GM23338 (cell line): ENCODE results near the gene UBA1. TPM values are rescaled to one million over a fixed set of nuclear protein-coding genes. Genes with fewer than 3 reads are reported as not detected.

Source experiments
- ATAC-seq: fragments of 200-7000 bp; cut with Tn5 transposase; 3 replicates; pipeline ENCODE4 v1.9.1; 2020
- DNase-seq: peaks from one replicate; pipeline ENCODE4 v3.0.0-alpha.2; 2015; ENCODE audit warnings: low spot score
- H2AFZ ChIP-seq: fragments of 200-600 bp; sonication (generic); 2 replicates; pipeline ENCODE4 v1.8.0; 2016; ENCODE audit warnings: antibody characterized with exemption, mild to moderate bottlenecking, moderate library complexity
- H3F3A ChIP-seq: fragments of 200-600 bp; sonication (generic); replicated peaks from 2 replicates; pipeline ENCODE4 v1.8.0; 2017; ENCODE audit warnings: antibody characterized with exemption, mixed run types, low read depth
- H3K27ac ChIP-seq: fragments of 200-600 bp; sonication (generic); 2 replicates; pipeline ENCODE4 v1.6.1; 2016; ENCODE audit warnings: low read depth
- H3K27me3 ChIP-seq: fragments of 200-600 bp; sonication (generic); 2 replicates; pipeline ENCODE4 v1.8.0; 2016; ENCODE audit warnings: mild to moderate bottlenecking, mixed run types, moderate library complexity; ENCODE audit not compliant: insufficient read depth
- H3K36me3 ChIP-seq: fragments of 200-600 bp; sonication (generic); 2 replicates; pipeline ENCODE4 v1.8.0; 2016; ENCODE audit warnings: mild to moderate bottlenecking; ENCODE audit not compliant: insufficient read depth
- H3K4me1 ChIP-seq: fragments of 200-600 bp; sonication (generic); 2 replicates; pipeline ENCODE4 v1.8.0; 2016; ENCODE audit warnings: mild to moderate bottlenecking, moderate library complexity; ENCODE audit not compliant: insufficient read depth
- H3K4me2 ChIP-seq: fragments of 200-600 bp; sonication (generic); 2 replicates; pipeline ENCODE4 v1.7.1; 2017; ENCODE audit warnings: mixed run types
- H3K4me3 ChIP-seq: fragments of 200-600 bp; sonication (generic); 2 replicates; pipeline ENCODE4 v1.6.1; 2016; ENCODE audit warnings: mixed run types
- H3K79me2 ChIP-seq: fragments of 200-600 bp; sonication (generic); replicated peaks from 2 replicates; pipeline ENCODE4 v1.8.0; 2017; ENCODE audit warnings: mild to moderate bottlenecking; ENCODE audit not compliant: insufficient read depth
- H3K9me2 ChIP-seq: fragments of 200-600 bp; sonication (generic); 2 replicates; pipeline ENCODE4 v1.8.0; 2017; ENCODE audit not compliant: insufficient read depth
- H4K20me1 ChIP-seq: fragments of 200-600 bp; sonication (generic); replicated peaks from 2 replicates; pipeline ENCODE4 v1.8.0; 2017; ENCODE audit warnings: mild to moderate bottlenecking; ENCODE audit not compliant: insufficient read depth
- H3K27ac Mint-ChIP-seq: 2 replicates; pipeline ENCODE4 v1.8.0; 2020; ENCODE audit warnings: inconsistent platforms, mild to moderate bottlenecking, moderate library complexity, mixed read lengths
- H3K27me3 Mint-ChIP-seq: 3 replicates; pipeline ENCODE4 v1.8.0; 2022; ENCODE audit warnings: low read depth, mild to moderate bottlenecking, moderate library complexity, mixed read lengths, inconsistent platforms; ENCODE audit not compliant: insufficient read depth, poor library complexity
- H3K36me3 Mint-ChIP-seq: 3 replicates; pipeline ENCODE4 v1.8.0; 2021; ENCODE audit warnings: low read depth, mild to moderate bottlenecking, inconsistent platforms, moderate library complexity, mixed read lengths
- H3K4me1 Mint-ChIP-seq: 3 replicates; pipeline ENCODE4 v1.8.0; 2020; ENCODE audit warnings: mild to moderate bottlenecking, inconsistent platforms, mixed read lengths
- H3K4me3 Mint-ChIP-seq: 3 replicates; pipeline ENCODE4 v1.8.0; 2021; ENCODE audit warnings: moderate library complexity, mild to moderate bottlenecking, inconsistent platforms, mixed read lengths
- H3K9me3 Mint-ChIP-seq: 3 replicates; pipeline ENCODE4 v1.8.0; 2020; ENCODE audit warnings: moderate library complexity, mild to moderate bottlenecking, inconsistent platforms, mixed read lengths
- CREB1 ChIP-seq: fragments of 250-450 bp; sonication (Bioruptor Pico); IDR thresholded peaks from 2 replicates; pipeline ENCODE4 v1.5.0; 2020; ENCODE audit warnings: low read depth, mild to moderate bottlenecking, moderate library complexity
- EZH2 ChIP-seq: fragments of 200-600 bp; sonication (generic); IDR thresholded peaks from one replicate; pipeline ENCODE4 v1.8.0; 2017; ENCODE audit warnings: antibody characterized with exemption, mild to moderate bottlenecking, low read depth; ENCODE audit not compliant: unreplicated experiment
- EZH2phosphoT487 ChIP-seq: fragments of 200-600 bp; sonication (generic); IDR thresholded peaks from one replicate; pipeline ENCODE4 v1.8.1; 2018; ENCODE audit warnings: antibody characterized with exemption; ENCODE audit not compliant: unreplicated experiment
- JUNB ChIP-seq: IDR thresholded peaks from one replicate; pipeline ENCODE4 v1.6.1; 2016; ENCODE audit warnings: antibody characterized with exemption; ENCODE audit not compliant: unreplicated experiment
- POLR2AphosphoS5 ChIP-seq: IDR thresholded peaks from 2 replicates; pipeline ENCODE4 v1.6.1; 2016; ENCODE audit warnings: antibody characterized with exemption, low read depth
- STAT1 ChIP-seq: IDR thresholded peaks from one replicate; pipeline ENCODE4 v1.6.1; 2016; ENCODE audit warnings: antibody characterized with exemption; ENCODE audit not compliant: unreplicated experiment
- ZNF331 ChIP-seq: fragments of 250-450 bp; sonication (Bioruptor Pico); IDR thresholded peaks from 2 replicates; pipeline ENCODE4 v1.5.0; 2020; ENCODE audit warnings: low read depth, mild to moderate bottlenecking, moderate library complexity
- polyA plus RNA-seq: library from polyadenylated mRNA; unstranded; fragments of >200 nt; fragmentation: Nextera tagmentation; extraction: Ambion mirVana; gene quantifications from 2 replicates; pipeline ENCODE4 v1.2.1, GENCODE V29; 2016
- total RNA-seq: library from RNA; depleted of rRNA; stranded (reverse); fragments of >200 nt; shearing (Covaris generic); gene quantifications from 2 replicates; pipeline ENCODE4 v1.2.3, GENCODE V29; 2014
- TF ChIP-seq, protein P1 (sequence below): IDR thresholded peaks from one replicate; pipeline ENCODE4 v1.6.1; 2018; ENCODE audit warnings: antibody characterized with exemption; ENCODE audit not compliant: unreplicated experiment
- TF ChIP-seq, protein P2 (sequence below): fragments of 250-450 bp; sonication (Bioruptor Pico); IDR thresholded peaks from 2 replicates; pipeline ENCODE4 v1.5.0; 2020; ENCODE audit warnings: mild to moderate bottlenecking, moderate library complexity
- TF ChIP-seq, protein P3 (sequence below), 2 experiments: fragments of 200-600 bp in 1 of 2; sonication (generic) in 1 of 2; conservative IDR thresholded peaks; 2 replicates each; pipeline versions ENCODE4 v1.5.1 to v1.6.1; 2016 to 2017; ENCODE audit warnings: antibody characterized with exemption in 2 of 2, low read depth in 2 of 2, mild to moderate bottlenecking in 2 of 2, moderate library complexity in 1 of 2

The UBA1 gene
- total and polyA plus RNA-seq, 2 experiments from 2014 or later, result 104 to 377 TPM

DNA sequence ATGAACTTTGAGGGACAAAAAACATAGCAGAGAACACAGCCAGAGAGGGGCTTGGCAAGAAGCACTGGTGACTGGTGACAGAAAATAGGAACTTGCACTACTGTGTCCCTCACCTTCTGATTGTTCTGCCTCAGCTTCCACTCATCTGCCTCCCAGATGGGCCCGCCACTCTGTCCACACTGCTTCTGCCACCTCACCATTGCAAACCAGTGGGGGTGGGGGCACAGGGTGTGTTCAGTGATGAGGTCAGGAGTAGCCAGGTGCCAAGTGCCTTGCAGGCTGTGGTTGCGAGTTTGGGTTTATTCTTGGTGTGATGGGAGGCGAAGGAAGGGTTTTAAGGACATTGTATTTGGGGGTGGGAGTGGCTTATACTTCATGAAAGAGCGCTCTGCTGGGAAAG, 9.1 kb upstream of the UBA1 start:
- no peak for TF ChIP-seq EZH2

DNA sequence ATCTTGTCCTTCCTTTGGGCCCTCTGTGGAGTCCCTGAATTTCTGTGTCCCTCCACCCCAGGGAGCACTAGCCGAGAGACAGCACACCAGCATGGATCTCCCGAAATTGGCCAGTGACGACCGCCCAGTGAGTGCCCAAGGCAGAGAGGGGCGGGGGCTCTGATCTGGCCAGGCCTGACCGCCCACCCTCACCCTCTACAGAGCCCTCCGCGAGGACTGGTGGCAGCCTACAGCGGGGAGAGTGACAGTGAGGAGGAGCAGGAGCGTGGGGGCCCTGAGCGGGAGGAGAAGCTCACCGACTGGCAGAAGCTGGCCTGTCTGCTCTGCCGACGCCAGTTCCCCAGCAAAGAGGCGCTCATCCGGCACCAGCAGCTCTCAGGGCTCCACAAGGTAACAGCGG, 8.4 kb upstream of the UBA1 start:
- Histone ChIP-seq H4K20me1 (no peaks in the 10 kb centered on the region), H3K79me2 (no peaks in the 10 kb centered on the region), H3K4me3 (no peak overlapping the region), H3K4me1 (no peaks in the 10 kb centered on the region; the same call in 1 of the 2 replicates), H3K4me2 (no peak overlapping the region), H3K27ac (no peak overlapping the region), H3K27me3 (no peaks in the 10 kb centered on the region), H2AFZ (no peak overlapping the region), H3F3A (0 out of 2 replicates have a peak, but pooled peaks cover 2% of the 10 kb centered on the region), H3K36me3 (no peaks in the 10 kb centered on the region), H3K9me2 (no peaks in the 10 kb centered on the region)
- H3K4me1 Mint-ChIP-seq, result peaks cover 3% of the 10 kb centered on the region; the same call in 2 of the 3 replicates
- no peaks in the 10 kb centered on the region for H3K9me3 Mint-ChIP-seq
- peaks cover 2% of the 10 kb centered on the region for H3K27me3 Mint-ChIP-seq
- DNase-seq, result no peak
- peaks cover 36% of the 10 kb centered on the region for H3K36me3 Mint-ChIP-seq
- no peak overlapping the region for H3K4me3 Mint-ChIP-seq
- no peak overlapping the region for H3K27ac Mint-ChIP-seq
- no peak for ATAC-seq
- no peak for TF ChIP-seq EZH2
- no peak for TF ChIP-seq STAT1
- TF ChIP-seq CREB1 (CRISPR knock-in tag), result no peak
- TF ChIP-seq POLR2AphosphoS5, result no peak
- TF ChIP-seq, protein P1, sequence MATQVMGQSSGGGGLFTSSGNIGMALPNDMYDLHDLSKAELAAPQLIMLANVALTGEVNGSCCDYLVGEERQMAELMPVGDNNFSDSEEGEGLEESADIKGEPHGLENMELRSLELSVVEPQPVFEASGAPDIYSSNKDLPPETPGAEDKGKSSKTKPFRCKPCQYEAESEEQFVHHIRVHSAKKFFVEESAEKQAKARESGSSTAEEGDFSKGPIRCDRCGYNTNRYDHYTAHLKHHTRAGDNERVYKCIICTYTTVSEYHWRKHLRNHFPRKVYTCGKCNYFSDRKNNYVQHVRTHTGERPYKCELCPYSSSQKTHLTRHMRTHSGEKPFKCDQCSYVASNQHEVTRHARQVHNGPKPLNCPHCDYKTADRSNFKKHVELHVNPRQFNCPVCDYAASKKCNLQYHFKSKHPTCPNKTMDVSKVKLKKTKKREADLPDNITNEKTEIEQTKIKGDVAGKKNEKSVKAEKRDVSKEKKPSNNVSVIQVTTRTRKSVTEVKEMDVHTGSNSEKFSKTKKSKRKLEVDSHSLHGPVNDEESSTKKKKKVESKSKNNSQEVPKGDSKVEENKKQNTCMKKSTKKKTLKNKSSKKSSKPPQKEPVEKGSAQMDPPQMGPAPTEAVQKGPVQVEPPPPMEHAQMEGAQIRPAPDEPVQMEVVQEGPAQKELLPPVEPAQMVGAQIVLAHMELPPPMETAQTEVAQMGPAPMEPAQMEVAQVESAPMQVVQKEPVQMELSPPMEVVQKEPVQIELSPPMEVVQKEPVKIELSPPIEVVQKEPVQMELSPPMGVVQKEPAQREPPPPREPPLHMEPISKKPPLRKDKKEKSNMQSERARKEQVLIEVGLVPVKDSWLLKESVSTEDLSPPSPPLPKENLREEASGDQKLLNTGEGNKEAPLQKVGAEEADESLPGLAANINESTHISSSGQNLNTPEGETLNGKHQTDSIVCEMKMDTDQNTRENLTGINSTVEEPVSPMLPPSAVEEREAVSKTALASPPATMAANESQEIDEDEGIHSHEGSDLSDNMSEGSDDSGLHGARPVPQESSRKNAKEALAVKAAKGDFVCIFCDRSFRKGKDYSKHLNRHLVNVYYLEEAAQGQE, result no peak
- TF ChIP-seq JUNB, result no peak
- TF ChIP-seq EZH2phosphoT487, result no peak
- TF ChIP-seq, protein P2, sequence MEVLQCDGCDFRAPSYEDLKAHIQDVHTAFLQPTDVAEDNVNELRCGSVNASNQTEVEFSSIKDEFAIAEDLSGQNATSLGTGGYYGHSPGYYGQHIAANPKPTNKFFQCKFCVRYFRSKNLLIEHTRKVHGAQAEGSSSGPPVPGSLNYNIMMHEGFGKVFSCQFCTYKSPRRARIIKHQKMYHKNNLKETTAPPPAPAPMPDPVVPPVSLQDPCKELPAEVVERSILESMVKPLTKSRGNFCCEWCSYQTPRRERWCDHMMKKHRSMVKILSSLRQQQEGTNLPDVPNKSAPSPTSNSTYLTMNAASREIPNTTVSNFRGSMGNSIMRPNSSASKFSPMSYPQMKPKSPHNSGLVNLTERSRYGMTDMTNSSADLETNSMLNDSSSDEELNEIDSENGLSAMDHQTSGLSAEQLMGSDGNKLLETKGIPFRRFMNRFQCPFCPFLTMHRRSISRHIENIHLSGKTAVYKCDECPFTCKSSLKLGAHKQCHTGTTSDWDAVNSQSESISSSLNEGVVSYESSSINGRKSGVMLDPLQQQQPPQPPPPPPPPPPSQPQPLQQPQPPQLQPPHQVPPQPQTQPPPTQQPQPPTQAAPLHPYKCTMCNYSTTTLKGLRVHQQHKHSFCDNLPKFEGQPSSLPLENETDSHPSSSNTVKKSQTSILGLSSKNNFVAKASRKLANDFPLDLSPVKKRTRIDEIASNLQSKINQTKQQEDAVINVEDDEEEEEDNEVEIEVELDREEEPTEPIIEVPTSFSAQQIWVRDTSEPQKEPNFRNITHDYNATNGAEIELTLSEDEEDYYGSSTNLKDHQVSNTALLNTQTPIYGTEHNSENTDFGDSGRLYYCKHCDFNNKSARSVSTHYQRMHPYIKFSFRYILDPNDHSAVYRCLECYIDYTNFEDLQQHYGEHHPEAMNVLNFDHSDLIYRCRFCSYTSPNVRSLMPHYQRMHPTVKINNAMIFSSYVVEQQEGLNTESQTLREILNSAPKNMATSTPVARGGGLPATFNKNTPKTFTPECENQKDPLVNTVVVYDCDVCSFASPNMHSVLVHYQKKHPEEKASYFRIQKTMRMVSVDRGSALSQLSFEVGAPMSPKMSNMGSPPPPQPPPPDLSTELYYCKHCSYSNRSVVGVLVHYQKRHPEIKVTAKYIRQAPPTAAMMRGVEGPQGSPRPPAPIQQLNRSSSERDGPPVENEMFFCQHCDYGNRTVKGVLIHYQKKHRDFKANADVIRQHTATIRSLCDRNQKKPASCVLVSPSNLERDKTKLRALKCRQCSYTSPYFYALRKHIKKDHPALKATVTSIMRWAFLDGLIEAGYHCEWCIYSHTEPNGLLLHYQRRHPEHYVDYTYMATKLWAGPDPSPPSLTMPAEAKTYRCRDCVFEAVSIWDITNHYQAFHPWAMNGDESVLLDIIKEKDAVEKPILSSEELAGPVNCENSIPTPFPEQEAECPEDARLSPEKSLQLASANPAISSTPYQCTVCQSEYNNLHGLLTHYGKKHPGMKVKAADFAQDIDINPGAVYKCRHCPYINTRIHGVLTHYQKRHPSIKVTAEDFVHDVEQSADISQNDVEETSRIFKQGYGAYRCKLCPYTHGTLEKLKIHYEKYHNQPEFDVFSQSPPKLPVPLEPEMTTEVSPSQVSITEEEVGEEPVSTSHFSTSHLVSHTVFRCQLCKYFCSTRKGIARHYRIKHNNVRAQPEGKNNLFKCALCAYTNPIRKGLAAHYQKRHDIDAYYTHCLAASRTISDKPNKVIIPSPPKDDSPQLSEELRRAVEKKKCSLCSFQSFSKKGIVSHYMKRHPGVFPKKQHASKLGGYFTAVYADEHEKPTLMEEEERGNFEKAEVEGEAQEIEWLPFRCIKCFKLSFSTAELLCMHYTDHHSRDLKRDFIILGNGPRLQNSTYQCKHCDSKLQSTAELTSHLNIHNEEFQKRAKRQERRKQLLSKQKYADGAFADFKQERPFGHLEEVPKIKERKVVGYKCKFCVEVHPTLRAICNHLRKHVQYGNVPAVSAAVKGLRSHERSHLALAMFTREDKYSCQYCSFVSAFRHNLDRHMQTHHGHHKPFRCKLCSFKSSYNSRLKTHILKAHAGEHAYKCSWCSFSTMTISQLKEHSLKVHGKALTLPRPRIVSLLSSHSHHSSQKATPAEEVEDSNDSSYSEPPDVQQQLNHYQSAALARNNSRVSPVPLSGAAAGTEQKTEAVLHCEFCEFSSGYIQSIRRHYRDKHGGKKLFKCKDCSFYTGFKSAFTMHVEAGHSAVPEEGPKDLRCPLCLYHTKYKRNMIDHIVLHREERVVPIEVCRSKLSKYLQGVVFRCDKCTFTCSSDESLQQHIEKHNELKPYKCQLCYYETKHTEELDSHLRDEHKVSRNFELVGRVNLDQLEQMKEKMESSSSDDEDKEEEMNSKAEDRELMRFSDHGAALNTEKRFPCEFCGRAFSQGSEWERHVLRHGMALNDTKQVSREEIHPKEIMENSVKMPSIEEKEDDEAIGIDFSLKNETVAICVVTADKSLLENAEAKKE, result no peak
- TF ChIP-seq, protein P3, sequence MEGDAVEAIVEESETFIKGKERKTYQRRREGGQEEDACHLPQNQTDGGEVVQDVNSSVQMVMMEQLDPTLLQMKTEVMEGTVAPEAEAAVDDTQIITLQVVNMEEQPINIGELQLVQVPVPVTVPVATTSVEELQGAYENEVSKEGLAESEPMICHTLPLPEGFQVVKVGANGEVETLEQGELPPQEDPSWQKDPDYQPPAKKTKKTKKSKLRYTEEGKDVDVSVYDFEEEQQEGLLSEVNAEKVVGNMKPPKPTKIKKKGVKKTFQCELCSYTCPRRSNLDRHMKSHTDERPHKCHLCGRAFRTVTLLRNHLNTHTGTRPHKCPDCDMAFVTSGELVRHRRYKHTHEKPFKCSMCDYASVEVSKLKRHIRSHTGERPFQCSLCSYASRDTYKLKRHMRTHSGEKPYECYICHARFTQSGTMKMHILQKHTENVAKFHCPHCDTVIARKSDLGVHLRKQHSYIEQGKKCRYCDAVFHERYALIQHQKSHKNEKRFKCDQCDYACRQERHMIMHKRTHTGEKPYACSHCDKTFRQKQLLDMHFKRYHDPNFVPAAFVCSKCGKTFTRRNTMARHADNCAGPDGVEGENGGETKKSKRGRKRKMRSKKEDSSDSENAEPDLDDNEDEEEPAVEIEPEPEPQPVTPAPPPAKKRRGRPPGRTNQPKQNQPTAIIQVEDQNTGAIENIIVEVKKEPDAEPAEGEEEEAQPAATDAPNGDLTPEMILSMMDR (conservative IDR thresholded peaks at IDR 0.05; ENCODE audit: low read depth in 2 of 2), result no peak
- no peak for TF ChIP-seq ZNF331 (CRISPR knock-in tag)

More for the DNA sequence above, 9.1 kb upstream of the UBA1 start:
- Mint-ChIP-seq H3K9me3 (no peaks in the 10 kb centered on the region), H3K27ac (no peak overlapping the region), H3K4me3 (no peak overlapping the region), H3K36me3 (peaks cover 38% of the 10 kb centered on the region), H3K27me3 (peaks cover 3% of the 10 kb centered on the region), H3K4me1 (peaks cover 3% of the 10 kb centered on the region; the same call in 2 of the 3 replicates)
- Histone ChIP-seq H4K20me1 (no peaks in the 10 kb centered on the region), H3F3A (0 out of 2 replicates have a peak, but pooled peaks cover 2% of the 10 kb centered on the region), H3K9me2 (no peaks in the 10 kb centered on the region), H3K4me2 (no peak overlapping the region), H2AFZ (no peak overlapping the region), H3K36me3 (no peaks in the 10 kb centered on the region), H3K4me1 (no peaks in the 10 kb centered on the region), H3K27me3 (no peaks in the 10 kb centered on the region), H3K27ac (no peak overlapping the region), H3K79me2 (no peaks in the 10 kb centered on the region), H3K4me3 (no peak overlapping the region)
- no peak for ATAC-seq
- no peak for DNase-seq
